EL (cell line): Measurements from ENCODE around the gene NDUFS3.
A peak's percentile ranks its signal among the peaks of the same experiment; 100 is the strongest.
"Not testable (repeated sequence)": the region's sequence is repeated elsewhere in the genome, so short reads cannot be mapped to it uniquely, and the experiment has no call there.

Experiments used
- DNase-seq: peaks from one replicate; pipeline ENCODE4 v3.0.0-alpha.2; 2016

NDUFS3 gene

GRCh38 chr11:47578524-47579494 lies at the start of gene NDUFS3, which contains the start of gene KBTBD4:
Gene NDUFS3, plus strand, starts transcription at chr11:47579074. Its CDS starts 18 bp downstream, at chr11:47579092.
Gene KBTBD4, minus strand, starts transcription at chr11:47578970. Its CDS starts 19 bp downstream, at chr11:47578951.
- peak; percentile 89 for DNase-seq

- no peak for DNase-seq
These were observed 48.9 kb upstream of the NDUFS3 start for GRCh38 chr11:47529951-47530350.

GRCh38 chr11:47530721-47531120 lies 48.2 kb upstream of the NDUFS3 start:
- DNase-seq, result not testable (repeated sequence)

GRCh38 chr11:47531666-47532065 lies 47.2 kb upstream of the NDUFS3 start:
- DNase-seq, result no peak

- DNase-seq, result no peak
These were observed 46.2 kb upstream of the NDUFS3 start for GRCh38 chr11:47532597-47533213.

GRCh38 chr11:47533690-47534151 lies 45.2 kb upstream of the NDUFS3 start:
- DNase-seq, result peak; percentile 58

GRCh38 chr11:47534704-47535251 lies 44.1 kb upstream of the NDUFS3 start:
- DNase-seq, result no peak

GRCh38 chr11:47536915-47537314 lies 42.0 kb upstream of the NDUFS3 start:
- DNase-seq, result no peak

- DNase-seq, result no peak
These were observed 39.9 kb upstream of the NDUFS3 start for GRCh38 chr11:47538741-47539565.

GRCh38 chr11:47539681-47540039 lies 39.2 kb upstream of the NDUFS3 start:
- no peak for DNase-seq

- no peak for DNase-seq
These were observed 37.8 kb upstream of the NDUFS3 start for GRCh38 chr11:47541070-47541469.

- DNase-seq, result no peak
These were observed 33.6 kb upstream of the NDUFS3 start for GRCh38 chr11:47545298-47545697.

GRCh38 chr11:47546274-47546673 lies 32.6 kb upstream of the NDUFS3 start:
- DNase-seq, result not testable (repeated sequence)

- DNase-seq, result no peak
These were observed 28.4 kb upstream of the NDUFS3 start for GRCh38 chr11:47550288-47551047.

GRCh38 chr11:47551086-47551485 lies 27.8 kb upstream of the NDUFS3 start:
- peak; percentile 39 for DNase-seq

GRCh38 chr11:47552056-47552565 lies 26.8 kb upstream of the NDUFS3 start:
- peak; percentile 55 for DNase-seq

- DNase-seq, result peak; percentile 90
These were observed 26.1 kb upstream of the NDUFS3 start, which contains the start of gene CELF1 for GRCh38 chr11:47552566-47553405. Gene CELF1, minus strand, starts transcription at chr11:47553132. Its CDS starts 53,609 bp downstream, at chr11:47499523.

- DNase-seq, result no peak
These were observed 25.5 kb upstream of the NDUFS3 start for GRCh38 chr11:47553406-47553743.

- DNase-seq, result not testable (repeated sequence)
These were observed 21.9 kb upstream of the NDUFS3 start for GRCh38 chr11:47557004-47557403.

- DNase-seq, result no peak
These were observed 20.2 kb upstream of the NDUFS3 start for GRCh38 chr11:47558695-47559094.

- DNase-seq, result no peak
These were observed 18.4 kb upstream of the NDUFS3 start for GRCh38 chr11:47560426-47560825.
